GM06990 (cell line): ENCODE measurements around the gene ADAMTS12.
A peak's percentile ranks its signal among the peaks of the same experiment; 100 is the strongest.

ENCODE experiments used
- DNase-seq: peaks from one replicate; pipeline ENCODE4 v3.0.0-alpha.2; 2011; ENCODE audit not compliant: insufficient read length; ENCODE audit errors: extremely low read depth
- H3K27me3 ChIP-seq: replicated peaks from 2 replicates; pipeline ENCODE4 v1.6.0; 2011; ENCODE audit warnings: low read length; ENCODE audit not compliant: control insufficient read depth, insufficient read depth
- H3K36me3 ChIP-seq: 2 replicates; pipeline ENCODE4 v1.5.1; 2011; ENCODE audit warnings: low read length; ENCODE audit not compliant: control insufficient read depth, insufficient read depth
- H3K4me3 ChIP-seq: replicated peaks from 2 replicates; pipeline ENCODE4 v1.5.1; 2011; ENCODE audit warnings: low read depth, mild to moderate bottlenecking, control low read depth, low read length
- CTCF ChIP-seq: IDR thresholded peaks from 2 replicates; pipeline ENCODE4 v1.5.1; 2011; ENCODE audit warnings: low read length, control low read depth, mild to moderate bottlenecking, inconsistent platforms; ENCODE audit not compliant: insufficient read depth, poor library complexity, severe bottlenecking

ADAMTS12 gene

GRCh38 chr5:33824516-33825195 lies 67.1 kb downstream of the ADAMTS12 start:
- Histone ChIP-seq H3K4me3 (no peak overlapping the region), H3K36me3 (no peaks in the 10 kb centered on the region; the same call in 1 of the 2 replicates), H3K27me3 (no peaks in the 10 kb centered on the region)
- TF ChIP-seq CTCF, result no peak
- peak; percentile 20 for DNase-seq

GRCh38 chr5:33817301-33817700 lies 74.5 kb downstream of the ADAMTS12 start:
- DNase-seq, result no peak
- Histone ChIP-seq H3K36me3 (no peaks in the 10 kb centered on the region), H3K4me3 (no peak overlapping the region), H3K27me3 (no peaks in the 10 kb centered on the region)
- no peak for TF ChIP-seq CTCF

- TF ChIP-seq CTCF, result no peak
- Histone ChIP-seq H3K36me3 (no peaks in the 10 kb centered on the region), H3K27me3 (no peaks in the 10 kb centered on the region), H3K4me3 (no peak overlapping the region)
- DNase-seq, result no peak
Measured at GRCh38 chr5:33816791-33817190, 75.0 kb downstream of the ADAMTS12 start.

- no peaks in the 10 kb centered on the region for H3K36me3 ChIP-seq
- H3K4me3 ChIP-seq, result no peak overlapping the region
- DNase-seq, result no peak
- no peak for TF ChIP-seq CTCF
- H3K27me3 ChIP-seq, result no peaks in the 10 kb centered on the region
Measured at GRCh38 chr5:33812746-33813145, 79.0 kb downstream of the ADAMTS12 start.

GRCh38 chr5:33810491-33811120 lies 81.2 kb downstream of the ADAMTS12 start:
- TF ChIP-seq CTCF, result no peak
- H3K4me3 ChIP-seq, result no peak overlapping the region
- no peaks in the 10 kb centered on the region for H3K27me3 ChIP-seq
- H3K36me3 ChIP-seq, result no peaks in the 10 kb centered on the region; the same call in 1 of the 2 replicates
- no peak for DNase-seq
